Loucy (cell line): ENCODE data around the gene ATXN2.
A peak's percentile ranks its signal among the peaks of the same experiment; 100 is the strongest.

Experiments used
- H2AFZ ChIP-seq: fragments of 200-600 bp; sonication (generic); 2 replicates; pipeline ENCODE4 v1.6.0; 2016; ENCODE audit warnings: antibody characterized with exemption, mild to moderate bottlenecking, low read length, moderate library complexity
- H3F3A ChIP-seq: fragments of 200-600 bp; 2 replicates; pipeline ENCODE4 v1.6.0; 2016; ENCODE audit warnings: antibody characterized with exemption, low read depth, mild to moderate bottlenecking
- H3K27me3 ChIP-seq: fragments of 200-600 bp; sonication (generic); 2 replicates; pipeline ENCODE4 v1.6.1; 2014; ENCODE audit warnings: low read length, mild to moderate bottlenecking; ENCODE audit not compliant: insufficient read depth, poor library complexity, severe bottlenecking
- H3K36me3 ChIP-seq: fragments of 200-600 bp; sonication (generic); 2 replicates; pipeline ENCODE4 v1.6.1; 2016; ENCODE audit warnings: low read length; ENCODE audit not compliant: insufficient read depth
- H3K4me1 ChIP-seq: fragments of 200-600 bp; sonication (generic); 2 replicates; pipeline ENCODE4 v1.5.1; 2014; ENCODE audit warnings: low read length, mild to moderate bottlenecking; ENCODE audit not compliant: insufficient read depth, poor library complexity, severe bottlenecking
- H3K4me2 ChIP-seq: fragments of 200-600 bp; sonication (generic); 2 replicates; pipeline ENCODE4 v1.6.0; 2014; ENCODE audit warnings: antibody characterized with exemption, low read length, low read depth, mild to moderate bottlenecking; ENCODE audit not compliant: poor library complexity, severe bottlenecking
- H3K4me3 ChIP-seq: fragments of 200-600 bp; sonication (generic); 2 replicates; pipeline ENCODE4 v1.5.1; 2014; ENCODE audit warnings: low read length, mild to moderate bottlenecking, mixed read lengths; ENCODE audit not compliant: poor library complexity, severe bottlenecking
- H3K79me2 ChIP-seq: fragments of 200-600 bp; sonication (generic); 2 replicates; pipeline ENCODE4 v1.6.1; 2014; ENCODE audit warnings: low read length; ENCODE audit not compliant: insufficient read depth
- H3K9ac ChIP-seq: fragments of 200-600 bp; sonication (generic); 2 replicates; pipeline ENCODE4 v1.6.0; 2014; ENCODE audit warnings: mild to moderate bottlenecking, low read depth, low read length, moderate library complexity; ENCODE audit not compliant: poor library complexity, severe bottlenecking
- H3K9me2 ChIP-seq: fragments of 200-600 bp; sonication (generic); replicated peaks from 2 replicates; pipeline ENCODE4 v1.6.1; 2016; ENCODE audit warnings: low read depth, low read length, mixed read lengths
- H3K9me3 ChIP-seq: fragments of 200-600 bp; sonication (generic); 2 replicates; pipeline ENCODE4 v1.6.1; 2014; ENCODE audit warnings: mild to moderate bottlenecking, antibody characterized with exemption, low read length, low read depth; ENCODE audit not compliant: insufficient read depth
- H4K20me1 ChIP-seq: fragments of 200-600 bp; sonication (generic); 2 replicates; pipeline ENCODE4 v1.6.0; 2014; ENCODE audit warnings: antibody characterized with exemption, low read length, mild to moderate bottlenecking; ENCODE audit not compliant: insufficient read depth, poor library complexity, severe bottlenecking
- CTCF ChIP-seq: fragments of 200-600 bp; sonication (generic); conservative IDR thresholded peaks from 2 replicates; pipeline ENCODE4 v1.5.1; 2014; ENCODE audit warnings: mild to moderate bottlenecking, antibody characterized with exemption, low read length
- EZH2phosphoT487 ChIP-seq: fragments of 200-600 bp; IDR thresholded peaks from 2 replicates; pipeline ENCODE4 v1.6.1; 2018; ENCODE audit warnings: antibody characterized with exemption, mild to moderate bottlenecking, moderate library complexity, borderline replicate concordance

The ATXN2 gene

GRCh38 chr12:111429828-111430432 is 169.2 kb downstream of the ATXN2 start:
- Histone ChIP-seq H3K9me3 (no peaks in the 10 kb centered on the region), H3F3A (peaks cover 5% of the 10 kb centered on the region), H3K9ac (peak overlapping the region; percentile 47), H3K27me3 (no peaks in the 10 kb centered on the region), H3K79me2 (peaks cover 99% of the 10 kb centered on the region), H3K4me1 (peaks cover 86% of the 10 kb centered on the region), H3K9me2 (no peaks in the 10 kb centered on the region), H3K4me3 (peak overlapping the region; percentile 58), H4K20me1 (peaks cover 60% of the 10 kb centered on the region), H3K36me3 (peaks cover 9% of the 10 kb centered on the region; the same call in 1 of the 2 replicates), H2AFZ (no peak overlapping the region), H3K4me2 (peak overlapping the region; percentile 89)
- TF ChIP-seq CTCF, result no peak
- no peak for TF ChIP-seq EZH2phosphoT487

GRCh38 chr12:111428728-111429175 is 170.4 kb downstream of the ATXN2 start:
- peaks cover 96% of the 10 kb centered on the region for H3K79me2 ChIP-seq
- TF ChIP-seq CTCF (no peak), EZH2phosphoT487 (no peak)
- peaks cover 76% of the 10 kb centered on the region for H3K4me1 ChIP-seq
- H3K9me2 ChIP-seq, result no peaks in the 10 kb centered on the region
- H3K9ac ChIP-seq, result peak overlapping the region; percentile 58
- H3K4me3 ChIP-seq, result peak overlapping the region; percentile 65
- no peaks in the 10 kb centered on the region for H3F3A ChIP-seq
- H3K9me3 ChIP-seq, result no peaks in the 10 kb centered on the region
- no peaks in the 10 kb centered on the region for H3K27me3 ChIP-seq
- H2AFZ ChIP-seq, result no peak overlapping the region
- H3K4me2 ChIP-seq, result peak overlapping the region; percentile 89
- peaks cover 9% of the 10 kb centered on the region; the same call in 1 of the 2 replicates for H3K36me3 ChIP-seq
- peaks cover 60% of the 10 kb centered on the region for H4K20me1 ChIP-seq

- no peak overlapping the region for H2AFZ ChIP-seq
- H3F3A ChIP-seq, result no peaks in the 10 kb centered on the region
- TF ChIP-seq EZH2phosphoT487, result no peak
- TF ChIP-seq CTCF, result no peak
- peaks cover 9% of the 10 kb centered on the region; the same call in 1 of the 2 replicates for H3K36me3 ChIP-seq
- no peaks in the 10 kb centered on the region for H3K9me2 ChIP-seq
- H3K4me2 ChIP-seq, result peak overlapping the region; percentile 89
- peaks cover 95% of the 10 kb centered on the region for H3K79me2 ChIP-seq
- peaks cover 71% of the 10 kb centered on the region for H3K4me1 ChIP-seq
- H3K27me3 ChIP-seq, result no peaks in the 10 kb centered on the region
- peak overlapping the region; percentile 58 for H3K9ac ChIP-seq
- H4K20me1 ChIP-seq, result peaks cover 55% of the 10 kb centered on the region
- H3K4me3 ChIP-seq, result peak overlapping the region; percentile 65
- no peaks in the 10 kb centered on the region for H3K9me3 ChIP-seq
Observed at GRCh38 chr12:111428081-111428727, 170.9 kb downstream of the ATXN2 start.
